ENCODE measurements around the gene KRT32. TPM values are rescaled to one million over a fixed set of nuclear protein-coding genes. Genes with fewer than 3 reads are reported as not detected.
"Not testable (repeated sequence)": the region's sequence is repeated elsewhere in the genome, so short reads cannot be mapped to it uniquely, and the experiment has no call there.

Gene KRT32
- total and polyA plus RNA-seq, 12 donors = not detected

DNA sequence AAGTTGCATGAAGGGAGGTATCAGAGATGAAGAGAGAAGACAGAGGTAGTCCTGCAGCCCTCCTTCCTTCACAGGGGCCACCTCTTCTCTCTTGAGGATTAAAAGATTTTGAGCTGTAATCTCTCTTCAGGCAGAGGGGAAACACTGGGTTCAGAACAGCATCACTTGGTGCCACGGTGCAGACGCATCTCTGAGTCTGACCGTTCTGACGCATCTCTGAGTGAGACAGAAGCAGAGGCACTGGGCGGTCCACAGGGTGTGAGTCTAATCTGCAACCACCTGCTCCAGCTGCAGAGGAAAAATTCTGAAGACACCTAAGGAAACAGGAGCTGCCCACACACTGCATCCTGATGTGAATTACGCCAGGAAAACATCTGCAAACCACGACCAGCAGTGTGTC lies 37.5 kb downstream of the KRT32 start:
- Histone ChIP-seq H3K4me3 (no peak overlapping the region), H3K36me3 (replicated peaks in 1 of 2) (no peaks in the 10 kb centered on the region), H3K4me1 (replicated peaks in 1 of 2) (no peaks in the 10 kb centered on the region), H3K9me3 (replicated peaks in 1 of 3) (no peaks in the 10 kb centered on the region), H3K27ac (no peak overlapping the region), H3K27me3 (no peaks in the 10 kb centered on the region)
- TF ChIP-seq POLR2A (IDR thresholded peaks at IDR 0.05) = no peak
- TF ChIP-seq, protein P1, sequence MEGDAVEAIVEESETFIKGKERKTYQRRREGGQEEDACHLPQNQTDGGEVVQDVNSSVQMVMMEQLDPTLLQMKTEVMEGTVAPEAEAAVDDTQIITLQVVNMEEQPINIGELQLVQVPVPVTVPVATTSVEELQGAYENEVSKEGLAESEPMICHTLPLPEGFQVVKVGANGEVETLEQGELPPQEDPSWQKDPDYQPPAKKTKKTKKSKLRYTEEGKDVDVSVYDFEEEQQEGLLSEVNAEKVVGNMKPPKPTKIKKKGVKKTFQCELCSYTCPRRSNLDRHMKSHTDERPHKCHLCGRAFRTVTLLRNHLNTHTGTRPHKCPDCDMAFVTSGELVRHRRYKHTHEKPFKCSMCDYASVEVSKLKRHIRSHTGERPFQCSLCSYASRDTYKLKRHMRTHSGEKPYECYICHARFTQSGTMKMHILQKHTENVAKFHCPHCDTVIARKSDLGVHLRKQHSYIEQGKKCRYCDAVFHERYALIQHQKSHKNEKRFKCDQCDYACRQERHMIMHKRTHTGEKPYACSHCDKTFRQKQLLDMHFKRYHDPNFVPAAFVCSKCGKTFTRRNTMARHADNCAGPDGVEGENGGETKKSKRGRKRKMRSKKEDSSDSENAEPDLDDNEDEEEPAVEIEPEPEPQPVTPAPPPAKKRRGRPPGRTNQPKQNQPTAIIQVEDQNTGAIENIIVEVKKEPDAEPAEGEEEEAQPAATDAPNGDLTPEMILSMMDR (IDR thresholded peaks at IDR 0.05) = no peak
- WGBS, 4 donors = 79 to 84% (median 80%) methylated on average over 7 of the region's 7 CpGs
- intact Hi-C loops (cut with DNase I) = no loop called here
- no peak for DNase-seq

- no peaks in the 10 kb centered on the region for H3K4me1 ChIP-seq (replicated peaks in 1 of 2)
- intact Hi-C loops (cut with DNase I) = no loop called here
- 63 to 82% (median 73%) methylated on average over 4 of the region's 4 CpGs for WGBS, 4 donors
These were observed 38.4 kb downstream of the KRT32 start for GRCh38 chr17:41428591-41429291.

GRCh38 chr17:41424111-41424635 lies 43.0 kb downstream of the KRT32 start, which contains the start of gene KRT37:
Gene KRT37 (minus strand): TSS chr17:41424585. CDS start chr17:41424523, 62 bp downstream.
- Histone ChIP-seq H3K9me3 (replicated peaks in 1 of 3) (no peaks in the 10 kb centered on the region), H3K4me1 (replicated peaks in 1 of 2) (no peaks in the 10 kb centered on the region), H3K4me3 (no peak within 1 kb of the TSS), H3K27me3 (no peaks in the 10 kb centered on the region), H3K27ac (no peak within 1 kb of the TSS), H3K36me3 (replicated peaks in 1 of 2) (no peaks in the 10 kb centered on the region)
- intact Hi-C loops (cut with DNase I) = no loop called here
- no peak for DNase-seq
- TF ChIP-seq, protein P1 (IDR thresholded peaks at IDR 0.05) = no peak
- no peak for TF ChIP-seq POLR2A (IDR thresholded peaks at IDR 0.05)
- WGBS, 4 donors = 88 to 94% (median 92%) methylated on average over 5 to 13 of the region's 13 CpGs

More at GRCh38 chr17:41428591-41429291, 38.4 kb downstream of the KRT32 start:
- Histone ChIP-seq H3K27ac (no peak overlapping the region), H3K36me3 (replicated peaks in 1 of 2) (no peaks in the 10 kb centered on the region), H3K4me3 (no peak overlapping the region), H3K27me3 (no peaks in the 10 kb centered on the region), H3K9me3 (replicated peaks in 1 of 3) (no peaks in the 10 kb centered on the region)
- TF ChIP-seq POLR2A (IDR thresholded peaks at IDR 0.05) = no peak
- TF ChIP-seq, protein P1 (IDR thresholded peaks at IDR 0.05) = no peak
- no peak for DNase-seq

GRCh38 chr17:41422586-41422985 lies 44.6 kb downstream of the KRT32 start:
- WGBS, 4 donors = 82 to 97% (median 89%) methylated on average over 5 to 11 of the region's 11 CpGs
- H3K4me3 ChIP-seq; intact Hi-C loops (cut with DNase I); H3K4me1 ChIP-seq (replicated peaks in 1 of 2); H3K27me3 ChIP-seq; DNase-seq; H3K9me3 ChIP-seq (replicated peaks in 1 of 3); H3K27ac ChIP-seq; H3K36me3 ChIP-seq (replicated peaks in 1 of 2): not testable (repeated sequence)

DNA sequence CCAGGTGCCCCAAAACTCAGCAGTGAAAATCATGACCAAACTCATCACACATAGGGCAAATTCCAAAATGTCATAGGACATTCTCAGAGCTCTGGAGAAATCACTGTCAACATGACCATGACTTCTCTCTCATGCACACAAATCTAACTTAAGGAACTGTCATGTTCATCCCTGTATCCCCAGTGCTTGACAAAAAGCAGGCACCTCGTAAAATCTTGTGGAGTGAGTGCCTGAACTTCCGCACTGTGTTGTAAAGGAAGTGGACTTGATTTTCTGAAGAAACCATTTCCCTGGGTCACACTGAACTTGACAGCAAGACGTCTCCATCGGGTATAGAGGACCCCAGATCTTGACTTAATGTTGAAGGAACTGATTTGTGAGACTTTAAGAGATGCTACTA lies 45.6 kb downstream of the KRT32 start:
- TF ChIP-seq, protein P1 (IDR thresholded peaks at IDR 0.05) = no peak
- TF ChIP-seq POLR2A (IDR thresholded peaks at IDR 0.05) = no peak
- Histone ChIP-seq H3K27ac (no peak overlapping the region), H3K9me3 (replicated peaks in 1 of 3) (no peaks in the 10 kb centered on the region), H3K36me3 (replicated peaks in 1 of 2) (no peaks in the 10 kb centered on the region), H3K27me3 (no peaks in the 10 kb centered on the region), H3K4me1 (replicated peaks in 1 of 2) (peaks cover under 1 to 10% of the 10 kb centered on the region in 2 donors), H3K4me3 (no peak overlapping the region)
- 73 to 91% (median 84%) methylated on average over 4 of the region's 4 CpGs for WGBS, 4 donors
- no peak for DNase-seq
- intact Hi-C loops (cut with DNase I) = no loop called here
